Measurements from ENCODE around the gene SF1. TPM values are rescaled to one million over a fixed set of nuclear protein-coding genes. Genes with fewer than 3 reads are reported as not detected.

Gene SF1
- total and polyA plus RNA-seq, 2 of the 8 experiments (the other 6 are each of a cell fraction or from before 2014, with no cell fraction given), result 72.7 to 353 TPM

- no peak for TF ChIP-seq USF2 (IDR thresholded peaks at IDR 0.05; ENCODE audit: low read length)
Measured at GRCh38 chr11:64805481-64805880, 27.1 kb upstream of the SF1 start (continued).

All from H1 (cell line).